ENCODE data around the gene C9.

DNA sequence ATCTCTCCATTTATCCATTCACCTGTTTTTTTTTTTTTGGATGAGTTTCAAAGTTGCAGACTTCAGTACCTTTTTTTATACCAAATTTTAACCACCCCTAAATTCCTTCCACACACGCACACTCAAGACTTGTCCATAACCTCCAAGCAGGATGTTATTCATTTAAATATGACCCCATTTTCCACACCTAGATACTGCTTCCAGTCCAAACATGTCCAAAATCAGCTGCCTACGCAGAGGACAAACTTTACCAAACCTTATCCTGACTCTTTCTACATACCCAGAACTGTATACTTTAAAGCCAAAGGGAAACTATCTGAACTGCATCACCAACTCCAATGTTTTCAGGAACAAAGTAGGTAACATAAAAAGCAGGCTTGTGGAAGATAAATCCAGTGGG, 108.9 kb downstream of the C9 start:
- TF ChIP-seq, protein P1, sequence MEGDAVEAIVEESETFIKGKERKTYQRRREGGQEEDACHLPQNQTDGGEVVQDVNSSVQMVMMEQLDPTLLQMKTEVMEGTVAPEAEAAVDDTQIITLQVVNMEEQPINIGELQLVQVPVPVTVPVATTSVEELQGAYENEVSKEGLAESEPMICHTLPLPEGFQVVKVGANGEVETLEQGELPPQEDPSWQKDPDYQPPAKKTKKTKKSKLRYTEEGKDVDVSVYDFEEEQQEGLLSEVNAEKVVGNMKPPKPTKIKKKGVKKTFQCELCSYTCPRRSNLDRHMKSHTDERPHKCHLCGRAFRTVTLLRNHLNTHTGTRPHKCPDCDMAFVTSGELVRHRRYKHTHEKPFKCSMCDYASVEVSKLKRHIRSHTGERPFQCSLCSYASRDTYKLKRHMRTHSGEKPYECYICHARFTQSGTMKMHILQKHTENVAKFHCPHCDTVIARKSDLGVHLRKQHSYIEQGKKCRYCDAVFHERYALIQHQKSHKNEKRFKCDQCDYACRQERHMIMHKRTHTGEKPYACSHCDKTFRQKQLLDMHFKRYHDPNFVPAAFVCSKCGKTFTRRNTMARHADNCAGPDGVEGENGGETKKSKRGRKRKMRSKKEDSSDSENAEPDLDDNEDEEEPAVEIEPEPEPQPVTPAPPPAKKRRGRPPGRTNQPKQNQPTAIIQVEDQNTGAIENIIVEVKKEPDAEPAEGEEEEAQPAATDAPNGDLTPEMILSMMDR (conservative IDR thresholded peaks at IDR 0.05; ENCODE audit: low read depth in 2 of 2) = no peak
- TF ChIP-seq POLR2AphosphoS5 (IDR thresholded peaks at IDR 0.05; ENCODE audit: low read depth) (no peak), EZH2phosphoT487 (IDR thresholded peaks at IDR 0.05; ENCODE audit: unreplicated experiment) (no peak), CREB1 (CRISPR knock-in tag; IDR thresholded peaks at IDR 0.05; ENCODE audit: low read depth) (no peak), EZH2 (IDR thresholded peaks at IDR 0.05; ENCODE audit: low read depth, unreplicated experiment) (no peak), JUNB (IDR thresholded peaks at IDR 0.05; ENCODE audit: unreplicated experiment) (no peak), NANOG (IDR thresholded peaks at IDR 0.05; ENCODE audit: borderline replicate concordance) (no peak), STAT1 (IDR thresholded peaks at IDR 0.05; ENCODE audit: unreplicated experiment) (no peak), ZNF114 (CRISPR knock-in tag; IDR thresholded peaks at IDR 0.05) (no peak), ZNF331 (CRISPR knock-in tag; IDR thresholded peaks at IDR 0.05; ENCODE audit: low read depth) (no peak)
- TF ChIP-seq, protein P2, sequence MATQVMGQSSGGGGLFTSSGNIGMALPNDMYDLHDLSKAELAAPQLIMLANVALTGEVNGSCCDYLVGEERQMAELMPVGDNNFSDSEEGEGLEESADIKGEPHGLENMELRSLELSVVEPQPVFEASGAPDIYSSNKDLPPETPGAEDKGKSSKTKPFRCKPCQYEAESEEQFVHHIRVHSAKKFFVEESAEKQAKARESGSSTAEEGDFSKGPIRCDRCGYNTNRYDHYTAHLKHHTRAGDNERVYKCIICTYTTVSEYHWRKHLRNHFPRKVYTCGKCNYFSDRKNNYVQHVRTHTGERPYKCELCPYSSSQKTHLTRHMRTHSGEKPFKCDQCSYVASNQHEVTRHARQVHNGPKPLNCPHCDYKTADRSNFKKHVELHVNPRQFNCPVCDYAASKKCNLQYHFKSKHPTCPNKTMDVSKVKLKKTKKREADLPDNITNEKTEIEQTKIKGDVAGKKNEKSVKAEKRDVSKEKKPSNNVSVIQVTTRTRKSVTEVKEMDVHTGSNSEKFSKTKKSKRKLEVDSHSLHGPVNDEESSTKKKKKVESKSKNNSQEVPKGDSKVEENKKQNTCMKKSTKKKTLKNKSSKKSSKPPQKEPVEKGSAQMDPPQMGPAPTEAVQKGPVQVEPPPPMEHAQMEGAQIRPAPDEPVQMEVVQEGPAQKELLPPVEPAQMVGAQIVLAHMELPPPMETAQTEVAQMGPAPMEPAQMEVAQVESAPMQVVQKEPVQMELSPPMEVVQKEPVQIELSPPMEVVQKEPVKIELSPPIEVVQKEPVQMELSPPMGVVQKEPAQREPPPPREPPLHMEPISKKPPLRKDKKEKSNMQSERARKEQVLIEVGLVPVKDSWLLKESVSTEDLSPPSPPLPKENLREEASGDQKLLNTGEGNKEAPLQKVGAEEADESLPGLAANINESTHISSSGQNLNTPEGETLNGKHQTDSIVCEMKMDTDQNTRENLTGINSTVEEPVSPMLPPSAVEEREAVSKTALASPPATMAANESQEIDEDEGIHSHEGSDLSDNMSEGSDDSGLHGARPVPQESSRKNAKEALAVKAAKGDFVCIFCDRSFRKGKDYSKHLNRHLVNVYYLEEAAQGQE (IDR thresholded peaks at IDR 0.05; ENCODE audit: unreplicated experiment) = no peak
- TF ChIP-seq, protein P3, sequence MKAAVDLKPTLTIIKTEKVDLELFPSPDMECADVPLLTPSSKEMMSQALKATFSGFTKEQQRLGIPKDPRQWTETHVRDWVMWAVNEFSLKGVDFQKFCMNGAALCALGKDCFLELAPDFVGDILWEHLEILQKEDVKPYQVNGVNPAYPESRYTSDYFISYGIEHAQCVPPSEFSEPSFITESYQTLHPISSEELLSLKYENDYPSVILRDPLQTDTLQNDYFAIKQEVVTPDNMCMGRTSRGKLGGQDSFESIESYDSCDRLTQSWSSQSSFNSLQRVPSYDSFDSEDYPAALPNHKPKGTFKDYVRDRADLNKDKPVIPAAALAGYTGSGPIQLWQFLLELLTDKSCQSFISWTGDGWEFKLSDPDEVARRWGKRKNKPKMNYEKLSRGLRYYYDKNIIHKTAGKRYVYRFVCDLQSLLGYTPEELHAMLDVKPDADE (IDR thresholded peaks at IDR 0.05) = no peak
- TF ChIP-seq, protein P4, sequence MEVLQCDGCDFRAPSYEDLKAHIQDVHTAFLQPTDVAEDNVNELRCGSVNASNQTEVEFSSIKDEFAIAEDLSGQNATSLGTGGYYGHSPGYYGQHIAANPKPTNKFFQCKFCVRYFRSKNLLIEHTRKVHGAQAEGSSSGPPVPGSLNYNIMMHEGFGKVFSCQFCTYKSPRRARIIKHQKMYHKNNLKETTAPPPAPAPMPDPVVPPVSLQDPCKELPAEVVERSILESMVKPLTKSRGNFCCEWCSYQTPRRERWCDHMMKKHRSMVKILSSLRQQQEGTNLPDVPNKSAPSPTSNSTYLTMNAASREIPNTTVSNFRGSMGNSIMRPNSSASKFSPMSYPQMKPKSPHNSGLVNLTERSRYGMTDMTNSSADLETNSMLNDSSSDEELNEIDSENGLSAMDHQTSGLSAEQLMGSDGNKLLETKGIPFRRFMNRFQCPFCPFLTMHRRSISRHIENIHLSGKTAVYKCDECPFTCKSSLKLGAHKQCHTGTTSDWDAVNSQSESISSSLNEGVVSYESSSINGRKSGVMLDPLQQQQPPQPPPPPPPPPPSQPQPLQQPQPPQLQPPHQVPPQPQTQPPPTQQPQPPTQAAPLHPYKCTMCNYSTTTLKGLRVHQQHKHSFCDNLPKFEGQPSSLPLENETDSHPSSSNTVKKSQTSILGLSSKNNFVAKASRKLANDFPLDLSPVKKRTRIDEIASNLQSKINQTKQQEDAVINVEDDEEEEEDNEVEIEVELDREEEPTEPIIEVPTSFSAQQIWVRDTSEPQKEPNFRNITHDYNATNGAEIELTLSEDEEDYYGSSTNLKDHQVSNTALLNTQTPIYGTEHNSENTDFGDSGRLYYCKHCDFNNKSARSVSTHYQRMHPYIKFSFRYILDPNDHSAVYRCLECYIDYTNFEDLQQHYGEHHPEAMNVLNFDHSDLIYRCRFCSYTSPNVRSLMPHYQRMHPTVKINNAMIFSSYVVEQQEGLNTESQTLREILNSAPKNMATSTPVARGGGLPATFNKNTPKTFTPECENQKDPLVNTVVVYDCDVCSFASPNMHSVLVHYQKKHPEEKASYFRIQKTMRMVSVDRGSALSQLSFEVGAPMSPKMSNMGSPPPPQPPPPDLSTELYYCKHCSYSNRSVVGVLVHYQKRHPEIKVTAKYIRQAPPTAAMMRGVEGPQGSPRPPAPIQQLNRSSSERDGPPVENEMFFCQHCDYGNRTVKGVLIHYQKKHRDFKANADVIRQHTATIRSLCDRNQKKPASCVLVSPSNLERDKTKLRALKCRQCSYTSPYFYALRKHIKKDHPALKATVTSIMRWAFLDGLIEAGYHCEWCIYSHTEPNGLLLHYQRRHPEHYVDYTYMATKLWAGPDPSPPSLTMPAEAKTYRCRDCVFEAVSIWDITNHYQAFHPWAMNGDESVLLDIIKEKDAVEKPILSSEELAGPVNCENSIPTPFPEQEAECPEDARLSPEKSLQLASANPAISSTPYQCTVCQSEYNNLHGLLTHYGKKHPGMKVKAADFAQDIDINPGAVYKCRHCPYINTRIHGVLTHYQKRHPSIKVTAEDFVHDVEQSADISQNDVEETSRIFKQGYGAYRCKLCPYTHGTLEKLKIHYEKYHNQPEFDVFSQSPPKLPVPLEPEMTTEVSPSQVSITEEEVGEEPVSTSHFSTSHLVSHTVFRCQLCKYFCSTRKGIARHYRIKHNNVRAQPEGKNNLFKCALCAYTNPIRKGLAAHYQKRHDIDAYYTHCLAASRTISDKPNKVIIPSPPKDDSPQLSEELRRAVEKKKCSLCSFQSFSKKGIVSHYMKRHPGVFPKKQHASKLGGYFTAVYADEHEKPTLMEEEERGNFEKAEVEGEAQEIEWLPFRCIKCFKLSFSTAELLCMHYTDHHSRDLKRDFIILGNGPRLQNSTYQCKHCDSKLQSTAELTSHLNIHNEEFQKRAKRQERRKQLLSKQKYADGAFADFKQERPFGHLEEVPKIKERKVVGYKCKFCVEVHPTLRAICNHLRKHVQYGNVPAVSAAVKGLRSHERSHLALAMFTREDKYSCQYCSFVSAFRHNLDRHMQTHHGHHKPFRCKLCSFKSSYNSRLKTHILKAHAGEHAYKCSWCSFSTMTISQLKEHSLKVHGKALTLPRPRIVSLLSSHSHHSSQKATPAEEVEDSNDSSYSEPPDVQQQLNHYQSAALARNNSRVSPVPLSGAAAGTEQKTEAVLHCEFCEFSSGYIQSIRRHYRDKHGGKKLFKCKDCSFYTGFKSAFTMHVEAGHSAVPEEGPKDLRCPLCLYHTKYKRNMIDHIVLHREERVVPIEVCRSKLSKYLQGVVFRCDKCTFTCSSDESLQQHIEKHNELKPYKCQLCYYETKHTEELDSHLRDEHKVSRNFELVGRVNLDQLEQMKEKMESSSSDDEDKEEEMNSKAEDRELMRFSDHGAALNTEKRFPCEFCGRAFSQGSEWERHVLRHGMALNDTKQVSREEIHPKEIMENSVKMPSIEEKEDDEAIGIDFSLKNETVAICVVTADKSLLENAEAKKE (CRISPR knock-in tag; IDR thresholded peaks at IDR 0.05) = no peak

All from GM23338 (cell line).